Activated CD8-positive, alpha-beta memory T cell treated with anti-CD3 and anti-CD28 coated beads, Interleukin-2, amount 50 U/mL, for 24 hours (primary cell): ENCODE results near the gene PSPC1.
A peak's percentile ranks its signal among the peaks of the same experiment; 100 is the strongest.
"Not testable (repeated sequence)": the region's sequence is repeated elsewhere in the genome, so short reads cannot be mapped to it uniquely, and the experiment has no call there.

Experiments
- DNase-seq: peaks from one replicate; pipeline ENCODE4 v3.0.0-alpha.2; 2020; ENCODE audit errors: extremely low read depth

Gene PSPC1, protein sequence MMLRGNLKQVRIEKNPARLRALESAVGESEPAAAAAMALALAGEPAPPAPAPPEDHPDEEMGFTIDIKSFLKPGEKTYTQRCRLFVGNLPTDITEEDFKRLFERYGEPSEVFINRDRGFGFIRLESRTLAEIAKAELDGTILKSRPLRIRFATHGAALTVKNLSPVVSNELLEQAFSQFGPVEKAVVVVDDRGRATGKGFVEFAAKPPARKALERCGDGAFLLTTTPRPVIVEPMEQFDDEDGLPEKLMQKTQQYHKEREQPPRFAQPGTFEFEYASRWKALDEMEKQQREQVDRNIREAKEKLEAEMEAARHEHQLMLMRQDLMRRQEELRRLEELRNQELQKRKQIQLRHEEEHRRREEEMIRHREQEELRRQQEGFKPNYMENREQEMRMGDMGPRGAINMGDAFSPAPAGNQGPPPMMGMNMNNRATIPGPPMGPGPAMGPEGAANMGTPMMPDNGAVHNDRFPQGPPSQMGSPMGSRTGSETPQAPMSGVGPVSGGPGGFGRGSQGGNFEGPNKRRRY

GRCh38 chr13:19782727-19783682 is at the start of gene PSPC1:
Gene PSPC1 (minus strand): TSS chr13:19782945. CDS start chr13:19782757, 188 bp downstream.
- peak; percentile 80 for DNase-seq

DNA sequence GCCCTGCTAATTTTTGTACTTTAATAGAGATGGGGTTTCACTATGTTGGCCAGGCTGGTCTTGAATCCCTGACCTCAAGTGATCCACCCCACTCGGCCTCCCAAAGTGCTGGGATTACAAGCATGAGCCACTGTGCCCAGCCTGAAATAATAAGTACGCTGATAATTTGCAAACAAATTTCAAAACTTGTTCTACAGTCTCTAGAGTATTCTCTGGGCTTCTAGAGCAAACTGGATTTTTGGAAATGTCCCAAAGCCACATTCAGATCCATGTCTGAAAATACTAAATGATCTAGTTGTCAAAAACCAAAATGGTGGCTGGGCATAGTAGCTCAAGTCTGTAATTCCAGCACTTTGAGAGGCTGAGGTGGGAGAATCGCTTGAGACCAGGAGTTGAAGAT is 39.9 kb upstream of the PSPC1 start:
- no peak for DNase-seq

- no peak for DNase-seq
Measured at GRCh38 chr13:19818223-19818842, 35.6 kb upstream of the PSPC1 start.

DNA sequence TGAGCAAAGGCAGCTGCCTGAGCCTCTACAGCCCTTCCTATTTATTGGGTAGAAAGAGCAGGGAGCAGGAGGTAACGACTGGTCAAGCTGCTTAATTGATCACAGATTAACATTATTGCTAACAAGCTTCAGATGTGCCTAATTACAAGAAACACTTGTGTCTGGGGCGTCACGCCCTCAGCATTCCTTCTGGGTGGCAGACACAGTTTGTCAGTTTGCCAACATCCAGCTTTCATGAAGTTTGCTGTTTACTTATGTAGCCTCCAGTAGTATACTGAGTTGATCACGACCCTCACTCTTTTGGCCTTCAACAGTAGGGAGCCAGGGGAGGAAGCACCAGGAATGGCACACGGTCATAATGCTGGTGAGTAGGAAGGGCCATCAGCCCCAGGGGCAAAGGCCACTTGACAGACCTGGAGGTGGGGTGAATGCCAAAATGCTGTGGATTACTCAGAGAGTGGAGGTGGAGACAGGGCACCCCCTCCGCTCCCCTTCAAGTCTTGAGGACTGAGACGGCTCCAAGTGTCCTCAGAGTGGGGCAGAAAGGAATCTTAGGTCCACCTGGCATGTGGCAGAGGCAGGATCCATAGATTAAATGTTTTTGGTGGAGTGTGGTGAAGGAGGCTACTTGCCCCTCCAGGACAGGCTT is 34.9 kb upstream of the PSPC1 start:
- no peak for DNase-seq

- DNase-seq, result no peak
Measured at GRCh38 chr13:19817106-19817505, 34.4 kb upstream of the PSPC1 start.

- not testable (repeated sequence) for DNase-seq
Measured at GRCh38 chr13:19815842-19816241, 33.1 kb upstream of the PSPC1 start.

DNA sequence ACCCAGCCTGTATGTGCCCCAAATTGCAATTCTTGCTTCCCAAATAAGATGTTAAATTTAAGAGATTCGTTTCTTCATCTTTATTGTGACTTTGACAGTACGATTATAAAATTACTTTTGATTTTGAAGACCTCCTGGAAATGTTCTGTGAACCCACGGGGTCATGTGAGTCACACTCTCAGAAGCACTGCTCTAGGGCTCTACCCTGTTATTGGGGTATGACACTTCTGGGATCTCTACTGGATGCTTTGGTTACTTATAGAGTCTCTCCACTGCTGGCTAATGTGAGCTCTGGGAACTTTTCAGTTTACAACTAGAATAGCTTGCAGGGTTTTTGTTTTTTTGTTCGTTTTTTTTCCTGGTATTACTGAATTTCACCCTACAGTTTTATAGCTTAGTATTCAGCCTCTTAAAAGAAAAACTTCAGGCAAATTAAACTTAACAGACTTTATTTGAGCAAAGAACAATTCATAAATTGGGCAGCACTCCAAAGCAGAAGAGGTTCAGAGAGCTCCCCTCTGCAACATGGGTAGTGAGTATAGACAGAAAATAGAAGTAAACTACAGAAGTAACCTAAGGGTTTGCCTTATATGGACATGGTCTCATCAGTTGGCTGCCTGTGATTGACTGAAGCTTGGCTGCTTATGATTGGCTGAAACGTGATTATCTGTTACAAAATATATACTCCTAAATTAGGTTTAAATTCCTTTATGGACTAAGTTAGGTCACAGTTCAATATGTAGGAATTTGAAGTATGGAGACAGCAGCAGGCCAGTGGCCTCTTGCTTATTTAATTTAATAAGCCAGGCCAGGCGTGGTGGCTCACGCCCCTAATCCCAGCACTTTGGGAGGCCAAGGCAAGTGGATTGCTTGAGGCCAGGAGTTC is 28.5 kb upstream of the PSPC1 start:
- DNase-seq, result no peak

GRCh38 chr13:19810151-19810550 is 27.4 kb upstream of the PSPC1 start:
- no peak for DNase-seq

GRCh38 chr13:19805765-19806164 is 23.0 kb upstream of the PSPC1 start:
- DNase-seq, result no peak

DNA sequence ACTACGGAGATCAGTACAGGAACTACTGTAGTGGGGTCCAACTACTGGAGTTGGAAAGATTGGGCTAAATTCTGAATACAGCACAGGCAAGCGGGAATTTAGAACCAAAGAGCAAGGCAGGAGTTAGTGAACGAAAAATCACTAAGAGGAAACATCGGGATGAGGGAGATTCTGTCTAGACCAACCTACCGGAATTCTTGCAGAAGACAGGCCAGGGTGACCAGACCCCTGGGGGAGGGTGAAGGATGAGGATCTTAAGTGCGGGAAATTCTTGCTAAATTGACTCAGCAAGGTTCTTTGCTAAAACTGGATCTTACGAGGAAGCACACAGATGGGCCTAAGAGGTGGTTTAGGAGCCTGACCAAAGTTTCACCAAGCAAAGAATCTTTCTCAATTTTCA is 13.2 kb upstream of the PSPC1 start:
- DNase-seq, result no peak

GRCh38 chr13:19794631-19795030 is 11.9 kb upstream of the PSPC1 start:
- no peak for DNase-seq

- no peak for DNase-seq
Measured at GRCh38 chr13:19791953-19792537, 9.3 kb upstream of the PSPC1 start.

- peak; percentile 20 for DNase-seq
Measured at GRCh38 chr13:19782049-19782726, 557 bp downstream of the PSPC1 start.

DNA sequence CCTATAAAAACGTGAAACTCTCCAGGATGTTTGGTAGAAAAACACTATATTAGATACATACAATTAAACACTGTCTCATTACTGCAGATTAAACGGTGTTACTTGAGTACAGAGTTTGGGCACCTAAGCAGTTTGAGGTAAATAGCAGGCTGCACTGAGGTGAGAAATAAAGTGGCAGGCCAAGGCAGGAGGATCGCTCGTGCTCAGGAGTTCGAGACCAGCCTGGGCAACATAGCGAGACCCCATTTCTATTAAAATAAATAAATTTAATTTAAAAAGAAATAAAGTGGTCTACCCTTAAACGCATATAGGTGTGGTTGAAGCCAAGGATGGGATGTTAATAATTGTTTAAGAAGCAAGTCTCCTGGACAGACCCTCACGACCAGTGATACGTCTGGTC is 1.2 kb downstream of the PSPC1 start:
- DNase-seq, result no peak

DNA sequence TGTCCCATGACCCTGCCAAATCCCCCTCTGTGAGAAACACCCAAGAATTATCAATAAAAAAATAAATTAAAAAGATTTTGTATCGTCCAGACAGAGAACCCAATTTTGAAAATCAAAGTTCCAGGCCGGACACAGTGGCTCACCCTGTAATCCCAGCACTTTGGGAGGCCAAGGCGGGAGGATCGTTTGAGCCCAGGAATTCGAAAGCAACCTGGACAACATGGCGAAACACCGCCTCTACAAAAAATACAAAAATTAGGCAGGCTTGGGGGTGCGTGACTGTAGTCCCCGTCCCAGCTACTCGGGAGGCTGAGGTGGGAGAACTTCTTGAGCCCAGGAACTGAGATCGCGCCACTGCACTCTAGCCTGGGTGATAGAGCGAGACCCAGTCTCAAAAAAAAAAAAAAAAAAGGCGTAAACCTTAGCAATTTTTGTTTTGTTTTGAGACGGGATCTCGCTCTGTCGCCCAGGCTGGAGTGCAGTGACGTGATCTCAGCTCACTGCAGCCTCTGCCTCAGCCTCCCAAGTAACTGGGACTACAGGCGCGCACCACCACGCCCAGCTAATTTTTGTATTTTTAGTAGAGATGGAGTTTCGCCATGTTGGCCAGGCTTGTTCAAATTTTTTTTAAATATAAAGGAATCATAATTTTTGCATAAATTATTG is 1.9 kb downstream of the PSPC1 start:
- not testable (repeated sequence) for DNase-seq

DNA sequence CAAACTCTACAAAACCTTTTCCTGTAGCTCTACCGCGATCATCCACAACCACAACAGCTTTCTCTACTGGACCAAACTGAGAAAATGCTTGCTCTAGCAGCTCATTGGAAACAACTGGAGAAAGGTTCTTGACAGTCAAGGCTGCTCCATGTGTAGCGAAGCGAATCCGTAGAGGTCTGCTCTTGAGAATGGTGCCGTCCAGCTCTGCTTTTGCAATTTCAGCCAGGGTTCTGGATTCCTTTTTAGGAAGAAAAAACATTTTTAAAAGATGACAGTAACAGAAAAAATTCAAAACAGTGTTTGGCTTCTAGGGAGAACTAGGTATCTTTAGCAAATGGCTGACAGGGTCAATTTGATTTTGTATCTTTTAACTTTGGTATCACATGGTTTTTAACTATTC is 10.4 kb downstream of the PSPC1 start:
- no peak for DNase-seq

DNA sequence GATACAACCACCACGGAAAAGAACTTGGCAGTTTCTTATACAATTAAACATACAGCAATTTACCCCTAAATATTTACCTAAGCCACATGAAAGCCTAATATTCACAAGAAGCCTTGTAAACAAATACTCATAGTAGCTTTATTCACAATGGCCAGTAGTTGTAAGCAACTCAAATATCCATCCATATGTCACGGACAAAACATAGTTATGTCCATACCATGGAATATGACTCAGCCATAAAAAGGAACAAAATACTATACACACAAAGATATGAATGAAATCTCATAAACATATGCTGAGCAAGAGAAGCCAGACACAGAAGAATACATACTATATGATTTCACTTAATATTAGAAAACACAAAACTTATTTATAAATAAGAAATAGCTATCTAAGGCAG is 12.9 kb downstream of the PSPC1 start:
- no peak for DNase-seq

- no peak for DNase-seq
Measured at GRCh38 chr13:19767966-19768365, 14.8 kb downstream of the PSPC1 start.

- no peak for DNase-seq
Measured at GRCh38 chr13:19766591-19766990, 16.2 kb downstream of the PSPC1 start.
